OCI-M2 (cell line): ENCODE results near the gene PNPT1.
"Not testable (repeated sequence)": the region's sequence is repeated elsewhere in the genome, so short reads cannot be mapped to it uniquely, and the experiment has no call there.

Experiments
- DNase-seq: peaks from one replicate; lab custom pipeline; 2025; ENCODE audit not compliant: unreplicated experiment; lab: John Stamatoyannopoulos, UW

The PNPT1 gene

GRCh38 chr2:55601849-55602248, 91.8 kb downstream of the PNPT1 start:
- no peak for DNase-seq

GRCh38 chr2:55598056-55598795, 95.4 kb downstream of the PNPT1 start:
- DNase-seq = no peak

- DNase-seq = not testable (repeated sequence)
Measured at GRCh38 chr2:55596795-55597194, 96.8 kb downstream of the PNPT1 start.

GRCh38 chr2:55595536-55595935, 98.1 kb downstream of the PNPT1 start:
- DNase-seq = no peak

GRCh38 chr2:55592130-55592529, 101.5 kb downstream of the PNPT1 start:
- DNase-seq = no peak

GRCh38 chr2:55590810-55591440, 102.7 kb downstream of the PNPT1 start:
- DNase-seq = no peak

GRCh38 chr2:55585451-55586080, 108.1 kb downstream of the PNPT1 start:
- no peak for DNase-seq
